GM18505 (cell line): ENCODE results near the gene LILRB2.
"Not testable (repeated sequence)": the region's sequence is repeated elsewhere in the genome, so short reads cannot be mapped to it uniquely, and the experiment has no call there.

Experiments
- ATAC-seq: cut with Tn5 transposase; IDR thresholded peaks from one replicate; pipeline ENCODE4 v1.9.1; 2021; ENCODE audit not compliant: unreplicated experiment
- POLR2A ChIP-seq: IDR thresholded peaks from 4 replicates; pipeline ENCODE4 v1.6.1; 2011; ENCODE audit warnings: borderline replicate concordance; ENCODE audit not compliant: insufficient read depth, insufficient read length; ENCODE audit errors: extremely low read depth

LILRB2 gene

DNA sequence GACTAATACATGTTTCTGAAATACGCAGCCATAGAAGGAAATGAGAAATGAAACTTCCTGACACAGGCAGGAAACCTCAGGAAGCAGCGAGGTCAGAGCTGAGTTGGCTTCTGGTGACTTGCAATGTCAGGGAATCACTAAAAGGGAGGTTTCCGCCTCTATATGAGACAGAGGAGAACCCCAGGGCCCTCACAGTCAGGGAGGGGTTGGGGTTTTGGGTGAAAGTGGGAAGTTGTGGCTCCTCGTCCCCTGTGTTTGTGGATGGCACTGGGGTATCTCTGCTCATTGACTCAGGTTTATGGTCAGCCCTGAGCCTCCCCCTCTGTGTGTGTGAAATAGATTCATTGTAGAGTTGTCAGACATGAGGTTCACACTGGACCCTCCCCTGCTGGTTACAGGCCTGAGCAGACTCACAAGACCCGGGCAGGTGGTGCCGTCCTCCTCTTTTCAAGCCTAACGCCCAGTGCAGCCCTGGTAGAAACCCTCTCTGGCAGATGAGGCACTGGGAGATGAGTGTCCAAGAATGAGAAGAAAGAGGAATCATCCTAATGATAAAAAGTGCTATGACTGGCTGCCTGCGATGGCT, 32.8 kb downstream of the LILRB2 start:
- TF ChIP-seq POLR2A: no peak
- ATAC-seq: no peak

- no peak for TF ChIP-seq POLR2A
- no peak for ATAC-seq
Observed at GRCh38 chr19:54247106-54247930, 33.6 kb downstream of the LILRB2 start.

DNA sequence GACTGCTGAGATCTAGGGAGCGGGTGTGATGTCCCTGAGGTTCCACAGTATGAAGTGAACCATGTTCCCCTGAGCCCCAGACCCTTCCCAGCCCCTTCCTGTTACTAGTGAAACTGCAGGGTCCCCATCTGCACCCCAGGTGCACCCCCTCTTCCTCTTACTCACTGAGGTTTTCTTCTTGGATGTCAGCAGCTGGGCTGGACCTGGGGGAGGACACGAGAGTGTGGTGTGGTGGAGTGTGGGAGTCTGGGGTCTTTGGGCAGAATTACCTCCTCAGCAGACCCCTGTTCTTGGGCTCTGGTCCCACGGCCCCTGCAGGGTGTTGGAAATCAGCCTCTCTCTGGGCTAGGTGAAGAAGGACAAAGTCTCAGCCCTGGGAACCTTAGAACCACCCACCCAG, 35.0 kb downstream of the LILRB2 start:
- ATAC-seq: no peak
- no peak for TF ChIP-seq POLR2A

- not testable (repeated sequence) for ATAC-seq
Observed at GRCh38 chr19:54243809-54244208, 37.1 kb downstream of the LILRB2 start.

DNA sequence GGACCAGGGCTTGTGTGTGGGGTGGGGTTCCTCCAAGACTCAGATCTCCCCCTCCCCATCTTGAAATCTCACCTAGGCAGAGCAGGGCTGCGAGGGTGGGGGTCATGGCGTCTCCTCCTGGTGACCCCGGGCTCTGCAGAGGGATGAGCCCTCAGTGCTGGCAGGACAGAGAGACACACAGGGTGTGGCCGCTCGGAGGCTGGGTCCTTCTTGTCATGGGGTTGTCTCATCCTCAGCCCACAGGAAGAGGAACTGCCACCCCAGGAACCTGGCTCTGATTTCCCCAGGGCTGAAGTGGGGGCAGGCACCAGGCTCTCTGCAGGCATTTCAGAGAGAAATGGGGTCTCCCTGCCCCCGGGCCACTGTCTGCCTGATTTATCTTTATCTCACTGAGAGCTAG, 38.3 kb downstream of the LILRB2 start, which contains the start of gene LILRA6:
Gene LILRA6, minus strand, starts transcription at position 145 of the 400 bp plus-strand sequence.
- ATAC-seq: not testable (repeated sequence)

GRCh38 chr19:54242234-54242633, 38.7 kb downstream of the LILRB2 start:
- not testable (repeated sequence) for ATAC-seq

- not testable (repeated sequence) for ATAC-seq
Observed at GRCh38 chr19:54240372-54241336, 40.3 kb downstream of the LILRB2 start.

DNA sequence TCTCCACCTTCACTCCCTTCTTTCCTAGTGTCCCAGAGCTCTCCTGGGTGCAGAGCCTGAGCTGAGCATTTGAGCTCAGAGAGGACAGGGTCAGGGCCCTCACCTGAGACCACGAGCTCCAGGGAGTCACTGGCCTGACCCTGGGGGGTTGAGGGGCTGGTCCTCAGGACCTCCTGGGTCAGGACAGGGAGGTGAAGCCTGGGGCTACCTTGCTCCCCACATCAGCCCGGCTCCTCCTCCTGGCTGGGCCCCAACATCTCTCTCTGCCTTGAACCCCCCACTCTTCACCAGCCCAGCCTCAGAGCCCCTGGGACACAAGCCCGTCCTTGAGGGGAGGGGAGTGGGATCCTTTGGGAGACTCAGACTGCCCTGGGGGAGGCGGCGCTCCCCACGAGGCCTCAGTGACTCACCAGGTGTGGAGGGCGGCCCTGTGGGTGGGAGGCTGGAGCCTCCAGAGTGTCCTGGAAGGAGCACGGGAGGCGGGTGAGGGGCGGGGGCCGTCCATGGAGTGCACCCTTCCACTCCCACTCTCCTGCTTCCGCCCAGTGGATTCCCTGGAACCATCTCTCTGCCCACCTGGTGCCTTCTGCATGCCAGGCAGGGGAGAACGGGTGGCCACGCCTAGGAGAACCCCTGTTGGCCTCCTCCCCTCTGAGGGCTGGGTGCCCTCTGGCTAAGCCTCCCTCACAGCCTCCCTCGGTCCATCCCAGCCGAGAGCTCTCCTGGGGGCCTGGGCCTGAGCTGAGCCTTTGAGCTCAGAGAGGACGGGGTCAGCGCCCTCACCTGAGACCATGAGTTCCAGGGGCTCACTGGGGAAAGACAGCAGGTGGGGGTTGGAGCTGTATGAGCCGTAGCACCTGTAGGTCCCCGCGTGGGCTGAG, 41.2 kb downstream of the LILRB2 start:
- not testable (repeated sequence) for ATAC-seq

DNA sequence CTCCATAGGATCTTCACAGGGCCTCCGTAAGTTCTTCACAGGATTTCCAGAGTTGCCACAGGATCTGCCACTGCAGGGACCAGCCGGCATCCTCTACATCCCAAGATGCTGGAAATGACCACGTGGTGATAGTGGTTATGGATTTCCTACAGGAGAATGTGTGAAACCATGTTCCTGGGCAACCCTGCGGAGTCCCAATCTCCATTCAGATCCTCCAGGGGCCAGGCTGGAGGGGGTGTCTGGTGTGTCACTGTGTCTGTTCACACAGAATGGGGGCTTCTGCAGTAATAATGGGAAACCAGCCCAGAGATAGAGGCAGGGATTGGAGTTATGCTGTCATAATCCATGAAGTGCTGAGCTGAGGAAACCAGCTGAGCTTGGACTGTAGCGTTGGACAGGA, 47.0 kb downstream of the LILRB2 start:
- no peak for TF ChIP-seq POLR2A

DNA sequence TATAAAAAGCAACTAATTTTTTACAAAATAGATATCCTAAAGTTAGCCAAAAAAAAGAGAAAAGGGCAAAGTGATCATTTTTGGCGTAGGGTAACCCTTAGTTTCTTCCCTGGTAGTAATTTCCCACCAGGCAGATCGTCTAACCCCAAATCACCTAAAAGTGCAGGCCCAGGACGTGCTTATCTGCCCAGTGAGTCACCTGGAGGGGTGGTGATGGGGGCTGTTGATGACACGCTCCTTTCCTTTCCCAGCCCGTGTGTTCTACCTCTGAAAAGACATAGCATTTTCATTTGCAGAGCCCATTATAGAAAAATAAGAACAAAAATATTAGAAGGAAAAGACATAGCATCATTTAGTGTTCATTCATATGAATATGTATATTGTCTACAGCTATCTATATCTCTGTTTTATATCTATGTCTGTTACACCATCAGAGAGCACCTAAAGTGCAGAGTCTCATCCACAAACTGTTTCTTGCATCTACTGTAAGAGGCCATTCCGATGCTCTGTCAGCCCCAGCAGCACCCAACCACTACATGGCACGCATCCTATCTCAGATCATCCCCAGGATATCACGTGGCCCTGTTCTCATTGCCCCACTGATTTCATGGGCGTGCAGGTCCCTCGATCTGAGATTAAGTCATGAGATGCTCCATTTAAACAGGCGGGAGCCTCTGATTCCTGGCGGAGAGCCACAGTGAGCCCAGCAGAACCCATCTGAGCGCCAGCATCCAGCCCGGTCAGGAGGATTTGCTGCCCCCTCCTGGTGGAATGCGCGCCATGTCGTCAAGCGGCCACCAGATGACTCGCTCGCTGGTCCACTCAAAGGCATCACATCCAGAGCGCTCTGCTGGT, 49.6 kb downstream of the LILRB2 start:
- no peak for ATAC-seq
- TF ChIP-seq POLR2A: no peak

More for the DNA sequence above, 47.0 kb downstream of the LILRB2 start:
- no peak for ATAC-seq

DNA sequence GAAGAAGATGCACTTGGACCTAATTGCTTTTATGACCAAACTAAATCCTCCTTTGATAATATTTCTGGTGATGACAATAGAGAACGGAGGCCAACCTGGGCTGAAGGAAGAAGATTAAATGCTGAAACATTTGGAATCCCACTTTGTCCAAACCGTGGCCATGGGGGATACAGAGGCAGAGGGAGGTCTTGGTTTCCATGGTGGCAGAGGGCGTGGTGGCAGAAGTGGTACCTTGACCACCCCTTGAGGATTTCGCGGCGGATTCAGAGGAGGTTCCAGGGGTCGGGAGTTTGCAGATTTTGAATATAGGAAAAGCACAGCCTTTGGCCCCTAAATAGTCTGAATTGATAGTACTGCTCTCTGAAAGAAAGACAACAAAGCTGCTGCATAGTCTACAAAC, 50.9 kb downstream of the LILRB2 start:
- no peak for ATAC-seq
- TF ChIP-seq POLR2A: no peak

- no peak for ATAC-seq
Observed at GRCh38 chr19:54229146-54229545, 51.8 kb downstream of the LILRB2 start.

DNA sequence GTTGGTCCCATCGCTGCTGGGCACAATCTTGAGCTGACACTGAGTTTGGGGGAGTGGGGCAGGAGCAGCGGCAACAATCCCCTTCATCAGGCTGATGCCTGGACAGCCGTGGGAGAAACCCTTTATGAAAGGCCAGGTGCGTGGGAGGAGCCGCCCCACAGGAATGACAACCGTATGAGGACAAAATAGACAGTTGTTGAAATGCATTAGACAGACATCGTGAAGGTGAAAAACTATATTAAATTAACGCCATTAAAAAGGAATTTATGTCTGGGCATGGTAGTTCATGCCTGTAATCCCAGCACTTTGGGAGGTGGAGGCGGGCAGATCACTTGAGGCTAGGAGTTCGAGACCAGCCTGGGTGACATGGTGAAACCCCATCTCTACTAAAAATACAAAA, 56.3 kb downstream of the LILRB2 start:
- not testable (repeated sequence) for ATAC-seq

More at GRCh38 chr19:54229146-54229545, 51.8 kb downstream of the LILRB2 start:
- TF ChIP-seq POLR2A: no peak

DNA sequence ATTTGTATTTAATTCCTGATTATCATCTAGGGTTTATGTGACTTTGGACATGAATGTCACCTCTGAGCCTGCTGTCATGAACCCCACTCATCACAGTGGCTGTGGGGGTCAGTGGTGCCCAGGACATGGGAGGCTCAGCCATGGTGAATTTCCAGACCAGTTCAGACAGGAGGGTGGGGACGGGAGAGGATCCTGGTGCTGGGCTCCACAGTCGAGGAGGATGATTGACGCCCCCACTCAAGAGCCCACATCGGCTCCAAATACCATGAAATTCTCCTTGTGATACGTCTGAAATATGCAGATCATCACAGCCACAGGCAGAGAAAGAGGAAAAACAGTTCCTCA, 57.0 kb downstream of the LILRB2 start:
- ATAC-seq: not testable (repeated sequence)
